BLaER1 (cell line): ENCODE data around the gene BACH2.

Experiments used
- H3K27ac ChIP-seq: shearing (Covaris generic); formaldehyde crosslinking; 2 replicates; pipeline ENCODE4 v1.8.1; 2022
- H3K27me3 ChIP-seq: shearing (Covaris generic); formaldehyde crosslinking; 2 replicates; pipeline ENCODE4 v1.8.1; 2022
- H3K36me3 ChIP-seq: shearing (Covaris generic); formaldehyde crosslinking; 2 replicates; pipeline ENCODE4 v1.8.1; 2022
- H3K4me1 ChIP-seq: shearing (Covaris generic); formaldehyde crosslinking; 2 replicates; pipeline ENCODE4 v1.8.1; 2022
- H3K4me2 ChIP-seq: shearing (Covaris generic); formaldehyde crosslinking; 2 replicates; pipeline ENCODE4 v1.8.1; 2022
- H3K4me3 ChIP-seq: shearing (Covaris generic); formaldehyde crosslinking; 2 replicates; pipeline ENCODE4 v1.8.1; 2022
- H3K9ac ChIP-seq: shearing (Covaris generic); formaldehyde crosslinking; 2 replicates; pipeline ENCODE4 v1.8.1; 2022
- H3K9me3 ChIP-seq: shearing (Covaris generic); formaldehyde crosslinking; 2 replicates; pipeline ENCODE4 v1.8.1; 2022
- H4K20me1 ChIP-seq: shearing (Covaris generic); formaldehyde crosslinking; 2 replicates; pipeline ENCODE4 v1.8.1; 2022
- Cebpa-rat ChIP-seq: shearing (Covaris generic); IDR thresholded peaks from 2 replicates; pipeline ENCODE4 v1.8.1; 2022

Gene BACH2

DNA sequence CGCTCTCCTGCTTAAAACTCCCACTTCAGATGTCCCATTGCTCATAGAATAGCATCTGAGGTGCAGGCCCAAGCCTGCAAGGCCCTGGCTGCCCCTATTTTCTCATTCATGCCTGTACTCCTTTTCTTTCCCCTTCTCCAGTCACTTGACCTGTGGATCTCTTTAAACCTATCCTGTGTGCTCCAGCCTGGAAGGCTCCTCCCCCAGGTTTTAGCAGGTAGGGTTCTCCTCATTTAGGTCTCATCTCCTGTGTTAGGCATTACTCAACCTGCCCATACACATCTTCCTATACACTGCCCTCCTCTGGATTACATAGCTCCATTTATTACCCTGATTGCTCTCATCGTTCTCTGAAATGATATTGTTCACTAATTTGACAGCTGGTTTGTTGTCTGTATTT lies 185.3 kb downstream of the BACH2 start:
- no peak overlapping the region for H3K4me2 ChIP-seq
- H3K36me3 ChIP-seq: peaks cover 30% of the 10 kb centered on the region; the same call in 1 of the 2 replicates
- peaks cover 32% of the 10 kb centered on the region for H3K9me3 ChIP-seq
- no peak overlapping the region for H3K27ac ChIP-seq
- H4K20me1 ChIP-seq: peaks cover 99% of the 10 kb centered on the region
- no peak overlapping the region for H3K9ac ChIP-seq
- H3K4me3 ChIP-seq: no peak overlapping the region
- TF ChIP-seq Cebpa-rat: no peak
- H3K4me1 ChIP-seq: no peaks in the 10 kb centered on the region
- no peaks in the 10 kb centered on the region for H3K27me3 ChIP-seq

DNA sequence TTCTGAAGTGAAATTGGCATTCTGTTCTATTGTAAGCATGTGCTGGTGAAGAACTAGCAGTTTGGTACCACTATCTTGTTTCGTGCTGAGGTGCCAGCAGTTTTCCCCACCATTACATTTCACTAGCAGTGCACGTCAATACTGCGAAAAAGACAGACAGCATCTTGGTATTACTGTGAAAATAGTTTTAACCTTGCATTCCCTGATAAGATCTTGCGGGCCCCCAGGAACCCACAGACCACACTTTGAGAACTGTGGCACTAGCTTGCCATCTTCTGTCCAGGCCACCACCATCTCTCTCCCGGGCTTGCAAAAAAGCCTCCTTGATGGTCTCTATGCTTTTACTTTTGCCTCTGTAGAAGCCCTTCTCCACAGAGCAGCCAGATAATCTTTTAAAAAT lies 185.7 kb downstream of the BACH2 start:
- Histone ChIP-seq H3K4me3 (no peak overlapping the region), H3K27me3 (no peaks in the 10 kb centered on the region)

GRCh38 chr6:90109141-90109540 lies 187.5 kb downstream of the BACH2 start:
- Histone ChIP-seq H3K27ac (no peak overlapping the region), H3K9me3 (peaks cover 14% of the 10 kb centered on the region), H3K4me2 (no peak overlapping the region), H3K4me3 (no peak overlapping the region), H3K36me3 (peaks cover 28% of the 10 kb centered on the region; the same call in 1 of the 2 replicates), H3K9ac (no peak overlapping the region), H4K20me1 (peaks cover 99% of the 10 kb centered on the region), H3K27me3 (no peaks in the 10 kb centered on the region), H3K4me1 (no peaks in the 10 kb centered on the region)
- TF ChIP-seq Cebpa-rat: no peak

More for the DNA sequence above, 185.7 kb downstream of the BACH2 start:
- Histone ChIP-seq H3K9me3 (peaks cover 29% of the 10 kb centered on the region), H3K27ac (no peak overlapping the region), H3K36me3 (peaks cover 27% of the 10 kb centered on the region; the same call in 1 of the 2 replicates), H3K4me2 (no peak overlapping the region), H3K9ac (no peak overlapping the region), H3K4me1 (no peaks in the 10 kb centered on the region), H4K20me1 (peaks cover 99% of the 10 kb centered on the region)
- no peak for TF ChIP-seq Cebpa-rat

GRCh38 chr6:90107771-90108282 lies 188.8 kb downstream of the BACH2 start:
- no peak overlapping the region for H3K4me3 ChIP-seq
- no peak overlapping the region for H3K27ac ChIP-seq
- peaks cover 98% of the 10 kb centered on the region for H4K20me1 ChIP-seq
- H3K4me2 ChIP-seq: no peak overlapping the region
- H3K9me3 ChIP-seq: peaks cover under 1% of the 10 kb centered on the region; the same call in 1 of the 2 replicates
- H3K27me3 ChIP-seq: no peaks in the 10 kb centered on the region
- H3K9ac ChIP-seq: no peak overlapping the region
- peaks cover 38% of the 10 kb centered on the region for H3K36me3 ChIP-seq
- no peak for TF ChIP-seq Cebpa-rat
- H3K4me1 ChIP-seq: no peaks in the 10 kb centered on the region

- H3K4me1 ChIP-seq: no peaks in the 10 kb centered on the region
- no peaks in the 10 kb centered on the region for H3K27me3 ChIP-seq
- TF ChIP-seq Cebpa-rat: no peak
- H3K9ac ChIP-seq: no peak overlapping the region
- H3K36me3 ChIP-seq: peaks cover 38% of the 10 kb centered on the region
- peaks cover 94% of the 10 kb centered on the region for H4K20me1 ChIP-seq
- no peak overlapping the region for H3K27ac ChIP-seq
- no peak overlapping the region for H3K4me3 ChIP-seq
- H3K4me2 ChIP-seq: no peak overlapping the region
- no peaks in the 10 kb centered on the region for H3K9me3 ChIP-seq
These were observed 189.3 kb downstream of the BACH2 start for GRCh38 chr6:90107371-90107770.

DNA sequence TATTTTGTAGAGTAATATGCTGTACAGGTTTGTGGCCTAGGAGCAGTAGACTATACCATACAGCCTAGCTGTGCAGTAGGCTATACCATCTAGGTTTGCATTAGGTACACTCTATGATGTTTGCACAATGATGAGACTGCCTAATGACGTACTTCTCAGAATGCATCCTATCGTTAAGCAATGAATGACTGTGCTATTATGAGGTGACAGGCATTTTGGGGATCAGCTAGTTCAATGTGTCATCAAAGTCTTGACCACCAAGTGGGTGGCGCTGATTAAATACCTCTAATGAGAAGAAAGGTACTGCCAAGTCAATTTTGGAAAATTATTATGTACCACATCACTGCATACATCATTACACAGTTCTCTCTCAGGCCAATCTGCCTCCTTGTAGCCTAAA lies 190.2 kb downstream of the BACH2 start:
- no peak overlapping the region for H3K4me2 ChIP-seq
- H3K9me3 ChIP-seq: no peaks in the 10 kb centered on the region
- no peaks in the 10 kb centered on the region for H3K4me1 ChIP-seq
- no peak overlapping the region for H3K27ac ChIP-seq
- no peaks in the 10 kb centered on the region for H3K27me3 ChIP-seq
- no peak overlapping the region for H3K4me3 ChIP-seq
- H3K9ac ChIP-seq: no peak overlapping the region
- H4K20me1 ChIP-seq: peaks cover 94% of the 10 kb centered on the region
- H3K36me3 ChIP-seq: peaks cover 34% of the 10 kb centered on the region
- TF ChIP-seq Cebpa-rat: no peak

GRCh38 chr6:90105506-90106170 lies 191.0 kb downstream of the BACH2 start:
- Histone ChIP-seq H3K4me1 (no peaks in the 10 kb centered on the region), H3K27ac (no peak overlapping the region), H3K9me3 (no peaks in the 10 kb centered on the region), H3K4me2 (no peak overlapping the region), H3K36me3 (peaks cover 28% of the 10 kb centered on the region), H4K20me1 (peaks cover 94% of the 10 kb centered on the region), H3K9ac (no peak overlapping the region), H3K4me3 (no peak overlapping the region), H3K27me3 (no peaks in the 10 kb centered on the region)
- no peak for TF ChIP-seq Cebpa-rat

DNA sequence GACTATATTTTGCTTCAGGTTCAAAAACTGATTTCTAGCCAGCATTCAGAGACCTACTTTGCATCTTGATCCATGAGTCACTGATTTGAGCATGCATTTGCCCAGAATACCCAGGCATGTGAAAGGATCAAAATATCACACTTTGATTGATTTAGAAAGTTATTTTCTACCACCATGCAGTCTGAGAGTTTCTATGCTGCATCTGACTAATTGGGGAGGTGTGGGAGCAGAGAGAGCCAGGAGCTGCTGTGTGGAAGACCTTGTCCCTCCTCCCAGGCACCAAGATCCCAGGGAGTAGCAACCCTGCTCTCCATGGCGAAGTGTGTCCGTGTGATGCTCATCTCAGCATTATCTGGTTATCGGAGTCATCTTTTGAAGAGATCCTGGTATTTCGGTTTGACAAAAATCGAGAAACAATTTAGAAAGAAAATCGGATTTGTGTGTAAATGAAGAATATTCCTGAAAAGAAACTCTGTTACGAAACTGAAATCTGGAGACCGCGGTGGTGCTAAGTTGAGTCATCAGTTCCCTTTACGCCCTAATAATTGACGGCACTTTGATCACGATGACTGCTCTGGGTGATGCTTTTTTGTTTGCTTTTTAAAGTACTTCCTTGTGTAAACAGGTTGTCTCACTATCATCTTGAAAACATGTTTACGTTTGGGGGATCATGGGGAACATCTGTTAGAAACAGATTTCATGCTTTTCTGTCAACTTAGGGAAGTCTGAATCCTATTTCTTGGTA lies 193.4 kb downstream of the BACH2 start:
- Histone ChIP-seq H3K4me1 (no peaks in the 10 kb centered on the region), H3K4me2 (no peak overlapping the region), H3K9ac (no peak overlapping the region), H3K27ac (no peak overlapping the region), H3K9me3 (no peaks in the 10 kb centered on the region), H3K36me3 (peaks cover 28% of the 10 kb centered on the region), H3K27me3 (no peaks in the 10 kb centered on the region), H4K20me1 (peaks cover 95% of the 10 kb centered on the region), H3K4me3 (no peak overlapping the region)
- no peak for TF ChIP-seq Cebpa-rat

GRCh38 chr6:90101403-90101802 lies 195.2 kb downstream of the BACH2 start:
- Histone ChIP-seq H3K9ac (no peak overlapping the region), H3K9me3 (no peaks in the 10 kb centered on the region), H3K36me3 (peaks cover 24% of the 10 kb centered on the region), H4K20me1 (peaks cover 95% of the 10 kb centered on the region), H3K27ac (no peak overlapping the region), H3K4me1 (no peaks in the 10 kb centered on the region), H3K27me3 (no peaks in the 10 kb centered on the region), H3K4me2 (no peak overlapping the region), H3K4me3 (no peak overlapping the region)
- TF ChIP-seq Cebpa-rat: no peak

- Histone ChIP-seq H3K4me3 (no peak overlapping the region), H3K27ac (no peak overlapping the region), H3K4me2 (no peak overlapping the region), H3K9me3 (no peaks in the 10 kb centered on the region), H3K36me3 (peaks cover 21% of the 10 kb centered on the region), H4K20me1 (peaks cover 95% of the 10 kb centered on the region), H3K9ac (no peak overlapping the region), H3K27me3 (no peaks in the 10 kb centered on the region), H3K4me1 (no peaks in the 10 kb centered on the region)
- TF ChIP-seq Cebpa-rat: no peak
These were observed 196.5 kb downstream of the BACH2 start for GRCh38 chr6:90100059-90100665.
